Skin epidermis (tissue), 12 donors: ENCODE results near the gene GPHA2.
A peak's percentile ranks its signal among the peaks of the same experiment; 100 is the strongest.

ENCODE experiments used
- H3K27ac ChIP-seq, 21 experiments: fragments of 200-600 bp; sonication (generic) in 11 of 21; one replicate each; pipeline ENCODE4 v1.5.0; 2020; ENCODE audit warnings: mild to moderate bottlenecking in 3 of 21, inconsistent platforms in 2 of 21, moderate library complexity in 2 of 21
- H3K4me3 ChIP-seq, 7 experiments: fragments of 200-600 bp; sonication (generic) in 2 of 7; one replicate each; pipeline ENCODE4 v1.5.0; 2020; ENCODE audit warnings: inconsistent platforms in 2 of 7, mild to moderate bottlenecking in 2 of 7, moderate library complexity in 1 of 7

The GPHA2 gene

DNA sequence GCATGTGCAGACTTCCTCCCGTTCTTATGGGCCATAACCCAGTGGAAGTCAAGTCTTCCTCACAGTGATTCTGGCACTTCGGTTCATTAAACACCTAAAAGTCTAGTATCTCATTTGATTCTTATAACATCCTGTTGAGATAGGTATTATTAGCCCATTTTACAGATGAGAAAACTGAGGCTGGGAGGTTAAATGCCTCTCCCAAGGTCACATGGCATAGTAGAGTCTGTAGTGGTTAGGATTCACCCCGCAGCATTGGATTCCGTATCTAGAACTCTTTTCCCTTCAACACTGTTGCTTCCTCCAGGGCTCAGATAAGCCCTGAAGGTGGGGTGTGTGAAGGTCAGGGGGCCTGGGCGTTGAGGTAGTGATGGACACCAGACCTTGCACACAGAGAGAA, 3.4 kb downstream of the GPHA2 start:
- Histone ChIP-seq H3K4me3 (no peak overlapping the region), H3K27ac (no peak overlapping the region)

DNA sequence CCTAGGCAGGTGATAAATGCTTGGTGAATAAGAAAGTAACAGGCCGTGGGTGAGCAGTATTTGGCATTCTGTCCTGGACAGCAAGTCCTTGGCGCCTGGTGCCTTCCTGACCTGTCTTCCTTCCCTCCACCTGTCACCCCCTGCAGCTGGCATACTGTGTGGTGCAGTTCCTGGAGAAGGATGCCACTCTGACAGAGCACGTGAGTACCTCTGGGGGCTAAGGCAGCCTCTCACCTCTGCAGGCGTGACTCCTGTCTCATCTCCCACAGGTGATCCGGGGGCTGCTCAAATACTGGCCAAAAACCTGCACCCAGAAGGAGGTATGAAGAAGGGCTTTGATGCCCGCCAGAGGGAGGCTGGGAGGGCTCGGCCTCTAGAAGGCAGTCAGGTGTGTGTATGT, 4.4 kb downstream of the GPHA2 start:
- Histone ChIP-seq H3K27ac (no peak overlapping the region), H3K4me3 (no peak overlapping the region)

DNA sequence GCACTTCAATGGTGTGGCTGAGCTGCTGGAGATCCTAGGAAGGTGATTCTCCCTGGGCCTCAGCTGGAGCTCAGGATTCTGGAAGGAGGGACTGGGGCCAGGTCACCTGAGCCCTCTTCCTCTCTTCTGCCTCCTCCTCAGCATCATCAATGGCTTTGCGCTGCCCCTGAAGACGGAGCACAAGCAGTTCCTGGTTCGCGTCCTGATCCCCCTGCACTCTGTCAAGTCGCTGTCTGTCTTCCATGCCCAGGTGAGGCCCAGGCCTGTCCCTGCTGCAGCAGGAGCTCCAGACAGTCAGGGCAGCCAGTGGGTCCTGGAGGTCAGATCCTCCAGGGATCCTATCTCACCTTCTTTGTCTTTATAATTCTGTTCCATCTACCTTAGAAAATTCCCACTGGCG, 5.4 kb downstream of the GPHA2 start:
- Histone ChIP-seq H3K4me3 (no peak overlapping the region), H3K27ac (no peak overlapping the region)

DNA sequence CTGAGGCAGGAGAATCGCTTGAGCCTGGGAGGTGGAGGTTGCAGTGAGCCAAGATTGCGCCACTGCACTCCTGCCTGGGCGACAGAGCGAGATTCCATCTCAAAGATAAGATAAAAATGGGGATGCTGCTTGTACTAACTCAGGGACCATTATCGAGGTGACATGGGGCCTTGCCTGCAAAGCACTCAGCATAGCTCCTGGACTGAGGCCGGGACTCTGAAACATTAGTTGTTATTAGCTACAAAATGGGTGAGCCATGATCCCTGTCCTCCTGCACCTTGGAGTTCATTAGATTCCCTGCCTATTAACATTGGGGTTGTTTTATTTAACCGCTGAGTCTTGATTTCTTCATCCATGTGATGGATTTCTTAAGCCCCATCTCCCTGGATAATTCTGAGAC, 6.1 kb downstream of the GPHA2 start:
- no peak overlapping the region for H3K4me3 ChIP-seq
- no peak overlapping the region for H3K27ac ChIP-seq

DNA sequence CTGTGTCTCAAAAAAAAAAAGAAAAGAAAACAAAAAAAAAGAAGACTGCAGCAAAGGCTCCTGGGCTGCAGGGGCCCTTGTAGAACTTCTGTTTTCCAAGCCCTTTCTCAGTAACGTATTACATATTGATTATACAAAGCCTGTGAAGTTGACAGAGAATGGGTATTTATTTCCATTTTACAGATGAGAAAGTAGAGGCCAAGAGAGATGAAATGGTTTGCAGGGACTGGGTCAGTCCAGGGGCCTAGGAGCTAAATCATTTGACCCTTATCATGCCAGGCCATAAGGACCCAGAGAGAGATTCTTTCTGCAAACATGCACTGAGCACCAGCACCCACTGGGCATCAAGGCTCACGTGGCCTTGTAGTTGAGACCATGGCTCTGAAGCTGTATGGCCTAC, 6.7 kb downstream of the GPHA2 start:
- no peak overlapping the region for H3K4me3 ChIP-seq
- no peak overlapping the region for H3K27ac ChIP-seq

DNA sequence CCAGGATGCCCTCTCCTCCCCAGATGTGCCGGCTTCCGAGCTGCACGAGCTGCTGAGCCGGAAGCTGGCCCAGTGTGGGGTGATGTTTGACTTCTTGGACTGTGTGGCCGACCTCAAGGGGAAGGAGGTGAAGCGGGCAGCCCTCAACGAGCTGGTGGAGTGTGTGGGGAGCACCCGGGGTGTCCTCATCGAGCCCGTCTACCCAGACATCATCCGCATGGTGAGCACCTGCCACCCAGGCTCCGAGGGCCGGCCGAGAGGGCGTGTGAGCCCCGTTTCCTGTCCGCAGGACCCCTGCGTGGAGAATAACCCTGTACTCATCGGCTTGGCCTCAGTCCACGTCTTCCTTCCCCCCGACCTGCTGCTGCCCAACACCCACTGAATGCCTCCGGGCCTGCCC, 9.0 kb downstream of the GPHA2 start:
- no peak overlapping the region for H3K4me3 ChIP-seq

DNA sequence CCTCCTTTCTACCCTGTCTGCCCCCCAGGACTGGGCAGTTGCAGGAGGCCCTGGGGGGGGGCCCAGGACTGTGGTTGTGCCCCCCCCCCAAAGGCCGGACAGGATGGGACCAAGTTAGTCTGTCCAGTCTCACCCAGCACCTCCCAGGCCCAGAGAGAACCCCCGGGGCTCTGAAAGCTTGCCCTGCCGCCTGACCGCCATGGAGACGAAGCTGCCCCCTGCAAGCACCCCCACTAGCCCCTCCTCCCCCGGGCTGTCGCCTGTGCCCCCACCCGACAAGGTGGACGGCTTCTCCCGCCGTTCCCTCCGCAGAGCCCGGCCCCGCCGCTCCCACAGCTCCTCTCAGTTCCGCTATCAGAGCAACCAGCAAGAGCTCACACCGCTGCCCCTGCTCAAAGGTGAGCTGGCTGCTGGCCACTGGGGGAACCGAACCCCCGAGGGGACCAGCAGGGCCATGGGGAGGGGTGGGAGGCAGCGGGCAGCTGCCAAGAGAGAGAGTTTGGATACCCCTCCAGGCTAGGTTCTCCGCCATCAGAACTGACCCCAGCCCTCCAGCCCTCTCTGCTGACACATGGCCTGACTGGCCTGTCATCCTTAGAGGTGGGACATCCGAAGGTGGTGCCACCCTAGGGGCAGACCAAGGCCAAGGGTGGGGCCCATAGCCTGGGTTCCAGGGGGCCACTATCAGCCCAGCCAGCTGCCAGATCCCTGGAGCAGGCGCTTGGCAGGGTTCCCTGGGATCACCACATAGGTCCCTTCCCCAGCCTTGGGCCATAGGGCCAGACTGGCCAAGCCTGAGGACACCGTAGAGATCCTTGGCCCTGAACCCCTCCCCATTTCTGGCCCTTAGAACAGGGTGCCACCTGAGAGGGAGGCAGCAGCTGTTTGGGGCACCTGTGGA, 9.9 kb downstream of the GPHA2 start:
- Histone ChIP-seq H3K27ac (peak overlapping the region in 8 of 21 experiments; percentile 6 to 95 (median 92)), H3K4me3 (peak overlapping the region; percentile 67 to 99 (median 92))

More for the DNA sequence above, 9.0 kb downstream of the GPHA2 start:
- H3K27ac ChIP-seq, result no peak overlapping the region

DNA sequence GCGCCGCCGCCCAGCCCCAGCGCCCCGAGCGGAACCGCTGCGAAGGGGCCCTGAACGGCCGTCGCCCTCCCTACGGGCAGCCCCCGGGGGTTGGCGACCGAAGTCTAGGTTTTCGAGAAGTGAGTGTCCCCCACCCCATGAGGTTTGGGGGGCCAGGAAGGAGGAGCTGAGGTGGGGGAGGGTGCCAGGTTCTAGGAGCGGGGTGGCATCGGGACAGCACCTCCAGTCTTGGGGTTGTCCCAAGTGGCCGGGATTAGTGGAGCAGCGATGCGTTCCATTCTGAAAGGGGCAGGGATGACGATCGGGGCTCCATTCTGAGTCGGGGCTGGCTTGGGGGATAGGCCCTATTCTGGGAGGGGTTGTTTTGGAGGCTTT, 10.8 kb downstream of the GPHA2 start:
- Histone ChIP-seq H3K4me3 (peak overlapping the region; percentile 67 to 99 (median 92)), H3K27ac (peak overlapping the region; percentile 32 to 98 (median 94))

DNA sequence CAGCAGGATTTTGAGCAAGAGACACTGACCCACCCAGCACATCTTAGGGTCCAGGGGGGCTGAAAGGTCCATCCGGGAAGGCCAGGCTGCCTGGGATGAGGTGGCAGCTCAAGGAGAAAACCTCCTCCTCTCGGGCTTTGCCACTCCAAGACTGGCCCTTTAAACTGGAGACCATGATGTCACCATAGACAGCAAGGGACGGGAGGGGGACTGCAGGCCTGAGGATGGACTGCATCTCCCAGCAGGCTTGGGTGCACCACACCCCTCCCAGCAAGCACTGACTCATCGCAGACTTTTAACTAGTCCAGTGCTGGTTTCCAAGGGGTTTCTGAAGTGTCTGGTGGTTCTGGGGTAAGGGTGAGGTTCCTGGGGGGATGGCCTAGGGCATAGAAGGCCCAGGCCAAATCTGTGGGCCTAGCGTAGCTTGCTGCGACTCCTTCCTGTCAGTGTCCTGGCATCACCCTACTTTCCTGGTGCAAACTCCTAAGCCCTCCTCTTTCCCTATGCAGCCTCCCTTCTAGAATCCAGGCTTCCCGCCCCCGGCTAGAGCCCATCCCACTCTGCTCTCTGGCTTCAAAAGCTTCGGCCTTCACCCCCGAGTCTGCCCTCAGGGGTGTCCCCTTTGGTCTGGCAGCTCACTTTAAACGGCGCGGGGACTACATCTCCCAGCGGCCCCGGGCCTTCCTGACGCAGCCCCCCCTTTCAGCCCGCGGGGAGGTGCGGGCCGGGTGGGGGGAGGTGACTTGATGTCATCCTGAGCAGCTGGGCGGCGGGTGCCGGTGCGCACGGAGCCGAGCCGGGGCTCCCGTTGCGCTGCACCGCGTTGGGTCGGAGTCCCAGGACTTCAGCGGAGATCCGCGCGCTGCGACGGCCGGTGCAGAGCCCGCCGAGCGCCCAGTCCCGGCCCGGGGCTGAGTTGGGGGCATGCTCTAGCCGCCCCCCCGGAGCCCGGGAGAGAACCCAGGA, 11.5 kb downstream of the GPHA2 start, which contains the start of gene PPP2R5B:
PPP2R5B (plus strand) TSS at position 746 of the 966 bp plus-strand sequence. CDS start 1,046 bp downstream, outside the sequence.
- Histone ChIP-seq H3K4me3 (peak within 1 kb of the TSS; percentile 67 to 99 (median 92)), H3K27ac (peak within 1 kb of the TSS; percentile 54 to 98 (median 94))

DNA sequence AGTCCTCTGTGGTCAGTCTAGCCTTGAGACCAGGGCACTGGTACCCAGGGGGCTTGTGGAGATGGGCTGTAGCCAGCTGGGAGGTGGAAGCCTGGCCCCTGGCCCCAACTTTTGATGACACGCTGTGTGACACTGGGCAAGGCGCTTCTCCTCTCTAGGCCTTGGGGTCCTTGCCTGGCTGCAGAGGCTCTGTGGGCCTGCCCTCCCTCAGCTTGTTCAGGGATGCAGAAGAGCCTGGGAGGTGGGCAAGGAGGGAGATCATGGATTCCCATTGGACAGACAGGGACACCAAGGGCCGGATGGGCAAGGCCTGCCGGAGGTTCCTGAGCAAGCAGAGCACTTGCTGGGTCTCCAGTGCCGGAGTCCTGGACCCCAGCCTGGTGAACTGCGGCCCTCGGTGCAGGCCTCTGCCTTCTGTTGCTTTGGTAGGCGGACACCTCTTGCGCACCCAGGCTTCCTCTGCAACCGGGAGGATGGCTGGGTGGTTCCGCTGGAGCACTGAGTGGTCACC, 12.5 kb downstream of the GPHA2 start:
- Histone ChIP-seq H3K4me3 (no peak overlapping the region), H3K27ac (peak overlapping the region in 7 of 21 experiments; percentile 14 to 96 (median 94))

DNA sequence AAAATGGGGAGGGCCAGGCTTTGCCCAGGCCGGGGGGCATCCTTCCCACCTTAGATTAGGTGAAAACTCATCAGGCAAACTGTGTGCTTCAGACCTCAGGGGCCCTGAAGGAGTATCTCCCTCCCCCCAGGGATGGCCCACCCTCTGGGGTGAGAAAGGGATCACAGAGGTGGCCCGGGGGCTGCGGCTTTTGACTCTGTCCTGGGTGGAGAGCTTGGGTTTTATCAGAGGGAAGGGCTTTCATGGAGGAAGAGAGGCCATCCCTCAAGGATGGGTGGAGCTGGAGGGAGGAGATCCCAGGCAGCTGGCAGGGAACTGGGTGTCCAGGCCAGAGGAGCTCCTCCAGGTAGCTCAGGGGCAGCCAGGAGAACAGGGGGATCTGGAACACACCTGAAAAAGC, 14.3 kb downstream of the GPHA2 start:
- no peak overlapping the region for H3K27ac ChIP-seq
- H3K4me3 ChIP-seq, result no peak overlapping the region

DNA sequence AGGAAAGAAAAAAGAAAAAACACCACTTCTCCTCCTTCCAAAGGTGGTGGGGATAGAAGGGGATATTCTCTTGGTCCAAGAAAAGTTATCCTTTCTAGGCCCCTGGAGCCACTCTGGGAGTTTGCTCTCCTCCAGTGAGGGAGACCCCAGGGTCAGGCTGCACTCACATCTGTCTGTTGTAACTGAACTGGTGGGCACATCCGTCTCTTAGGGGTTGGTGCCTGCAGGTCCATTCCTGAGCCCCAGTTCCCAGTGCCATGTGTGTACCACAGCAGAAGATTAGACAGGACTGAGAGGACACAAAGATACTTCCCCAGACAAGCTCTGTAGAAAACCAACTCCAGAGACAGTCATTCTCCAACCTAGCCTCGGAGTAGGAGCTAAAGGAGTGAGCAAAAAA, 15.6 kb downstream of the GPHA2 start:
- H3K4me3 ChIP-seq, result no peak overlapping the region
- H3K27ac ChIP-seq, result no peak overlapping the region

DNA sequence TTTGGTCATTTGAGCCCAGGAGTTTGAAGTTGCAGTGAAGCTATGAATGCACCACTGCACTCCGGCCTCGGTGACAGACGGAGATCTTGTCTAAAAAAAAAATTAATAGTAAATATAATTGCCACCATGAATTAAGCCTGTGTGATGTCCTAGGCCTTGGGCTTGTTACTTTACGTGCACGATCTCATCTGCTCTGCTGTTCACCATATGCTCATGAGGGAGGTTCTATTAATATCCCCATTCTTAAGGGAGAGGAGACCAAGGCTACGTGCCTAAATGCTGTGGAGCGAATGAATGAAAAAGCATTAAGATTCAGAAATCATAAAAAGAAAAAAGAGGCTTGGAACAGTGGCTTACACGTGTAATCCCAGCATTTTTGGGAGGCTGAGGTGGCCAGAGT, 16.1 kb downstream of the GPHA2 start:
- Histone ChIP-seq H3K27ac (no peak overlapping the region), H3K4me3 (no peak overlapping the region)

DNA sequence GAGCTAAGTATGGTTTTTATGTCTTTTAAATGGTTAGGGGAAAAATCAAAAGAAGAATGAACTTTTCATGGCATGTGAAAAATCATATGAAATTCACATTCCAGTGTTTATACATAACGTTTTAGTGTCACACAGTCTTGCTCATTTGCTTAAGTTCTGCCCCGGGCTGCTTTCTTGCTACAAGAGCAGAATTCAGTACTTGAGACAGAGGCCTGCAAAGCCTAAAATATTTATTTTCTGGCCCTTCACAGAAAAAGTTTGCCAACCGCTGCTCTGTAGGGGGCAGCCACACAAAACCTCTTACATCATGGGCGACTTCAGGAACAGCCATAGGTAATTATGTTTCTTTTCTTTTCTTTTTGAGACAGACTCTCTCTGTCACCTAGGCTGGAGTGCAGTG, 17.7 kb downstream of the GPHA2 start:
- H3K4me3 ChIP-seq, result peak overlapping the region in 6 of 7 experiments; percentile 16 to 87 (median 28)
- H3K27ac ChIP-seq, result peak overlapping the region in 20 of 21 experiments; percentile 1 to 91 (median 62)

DNA sequence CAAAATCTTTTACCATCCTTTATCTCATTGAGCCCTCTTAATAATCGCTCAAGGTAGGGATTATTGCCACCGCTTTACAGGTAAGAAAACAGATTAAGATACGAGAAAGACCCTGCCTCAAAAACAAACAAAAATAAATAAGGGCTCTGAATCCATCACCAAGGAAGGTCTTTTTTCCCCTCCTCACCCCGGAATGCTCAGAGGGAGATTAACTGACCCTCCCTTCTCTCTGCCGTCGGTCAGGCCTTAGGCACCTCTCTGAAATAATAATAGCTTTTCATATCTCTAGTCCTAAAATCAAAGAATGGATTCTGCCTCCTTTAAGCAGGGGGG, 18.1 kb downstream of the GPHA2 start:
- Histone ChIP-seq H3K27ac (peak overlapping the region in 20 of 21 experiments; percentile 1 to 91 (median 65)), H3K4me3 (peak overlapping the region; percentile 16 to 87 (median 29))

DNA sequence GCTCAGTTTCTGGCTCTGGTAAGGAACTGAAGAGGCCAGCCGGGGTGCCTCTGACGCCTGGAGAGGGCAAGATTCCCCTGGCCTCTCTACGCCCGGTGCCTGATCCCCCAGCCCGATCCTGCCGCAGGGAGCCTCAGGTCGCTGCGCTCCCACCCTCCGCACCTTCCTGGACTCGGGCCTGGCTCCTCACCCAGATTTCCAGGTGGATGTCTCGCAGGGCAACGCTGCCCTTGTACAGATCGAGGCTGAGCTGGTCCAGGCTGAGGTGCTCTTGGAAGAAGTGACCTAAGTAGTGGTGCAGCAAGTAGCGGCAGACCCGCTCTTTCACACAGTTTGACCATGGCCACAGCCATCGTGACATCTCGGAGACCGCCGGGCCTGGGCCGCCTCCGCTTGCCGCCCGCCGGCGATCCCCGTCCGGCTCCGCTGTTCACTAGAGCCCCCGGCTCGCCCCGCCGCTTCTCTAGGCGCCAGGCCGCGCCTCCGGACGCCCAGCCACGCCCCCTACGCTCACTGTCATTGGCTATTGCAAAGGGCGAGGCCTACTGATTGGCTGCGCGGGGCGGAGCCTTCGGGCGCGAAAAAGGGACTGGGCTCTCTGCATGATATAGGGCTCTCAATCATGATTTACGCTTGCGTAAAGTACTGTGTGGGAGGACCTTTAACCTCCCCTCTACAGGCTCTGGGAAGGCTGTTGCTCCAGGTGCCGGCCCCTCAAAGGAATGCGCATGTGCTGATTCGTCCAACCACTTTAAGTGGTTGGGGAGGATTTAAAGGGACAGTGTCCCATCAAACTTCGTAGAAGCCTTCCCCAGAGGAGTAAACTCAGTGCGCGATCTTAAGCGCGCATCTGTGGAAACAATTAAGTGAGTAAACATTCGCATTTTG, 18.7 kb downstream of the GPHA2 start, which contains the start of gene ATG2A:
ATG2A (minus strand) TSS at position 435 of the 888 bp plus-strand sequence; CDS start at position 361, 74 bp downstream.
- H3K27ac ChIP-seq, result peak within 1 kb of the TSS; percentile 58 to 95 (median 86)

DNA sequence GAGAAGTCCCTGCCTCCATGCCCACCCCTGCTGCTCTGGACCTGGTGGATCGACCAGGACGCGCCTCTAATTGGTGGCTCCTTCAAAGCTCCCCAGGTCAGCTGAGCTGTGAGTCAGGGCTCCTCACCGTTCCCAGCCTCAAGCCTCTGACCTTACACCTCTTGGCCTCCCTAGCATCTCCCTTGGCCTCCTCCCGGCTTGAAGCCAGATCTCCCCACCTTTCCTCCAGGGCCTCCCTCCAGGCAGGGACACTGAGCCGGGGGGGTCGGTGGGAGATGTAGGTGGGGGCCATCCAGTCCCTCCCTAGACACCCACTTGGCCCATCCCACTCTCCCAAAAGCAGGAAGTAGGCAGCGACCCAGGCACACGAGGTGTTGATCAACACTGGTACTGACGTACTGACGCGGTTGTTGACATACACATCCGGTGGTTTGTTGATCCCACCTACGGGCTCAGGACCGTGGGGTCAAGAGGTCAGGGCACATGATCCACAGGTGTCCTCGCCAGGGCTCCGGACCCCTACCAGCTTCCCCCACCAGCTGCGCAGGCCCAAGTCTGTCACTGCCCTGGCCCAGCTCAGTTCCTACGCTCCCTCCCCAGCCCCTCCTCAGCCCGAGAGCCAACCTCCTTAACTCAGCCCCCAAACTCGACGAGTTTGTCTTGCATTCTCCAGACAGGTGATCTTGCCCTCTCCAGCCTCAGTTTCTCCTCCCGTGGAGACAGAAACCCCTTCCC, 19.5 kb downstream of the GPHA2 start:
- Histone ChIP-seq H3K27ac (peak overlapping the region; percentile 58 to 95 (median 86)), H3K4me3 (peak overlapping the region; percentile 46 to 97 (median 82))

More for the DNA sequence above, 18.7 kb downstream of the GPHA2 start, which contains the start of gene ATG2A:
- H3K4me3 ChIP-seq, result peak within 1 kb of the TSS; percentile 46 to 97 (median 82)

DNA sequence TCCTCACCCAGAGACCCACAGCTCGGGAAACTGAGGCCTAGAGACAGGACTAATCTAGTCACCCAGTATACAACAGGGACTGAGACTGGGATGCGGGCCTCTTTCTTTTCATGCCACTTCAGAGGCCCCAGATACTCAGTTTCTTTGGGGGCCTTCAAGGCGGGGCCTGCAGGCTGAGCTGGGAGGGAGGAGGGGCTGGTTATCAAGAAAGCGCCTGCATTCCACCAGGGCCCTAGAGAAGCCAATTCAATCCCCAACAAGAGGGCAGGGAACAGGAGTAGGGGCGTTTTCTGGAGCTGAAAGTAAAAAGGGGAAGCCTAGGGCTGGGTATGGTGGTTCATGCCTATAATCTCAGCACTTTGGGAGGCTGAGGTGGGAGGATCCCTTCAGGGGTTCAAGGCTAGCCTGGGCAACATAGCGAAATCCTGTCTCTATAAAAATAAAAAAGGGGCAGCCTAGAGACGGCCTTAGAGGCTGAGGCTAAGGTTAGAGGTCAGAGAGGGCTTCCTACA, 20.3 kb downstream of the GPHA2 start:
- peak overlapping the region in 17 of 21 experiments; percentile 76 to 95 (median 88) for H3K27ac ChIP-seq

More for the DNA sequence above, 20.3 kb downstream of the GPHA2 start:
- peak overlapping the region in 4 of 7 experiments; percentile 67 to 87 (median 84) for H3K4me3 ChIP-seq
